ENCODE data around the gene KCNA1.

DNA sequence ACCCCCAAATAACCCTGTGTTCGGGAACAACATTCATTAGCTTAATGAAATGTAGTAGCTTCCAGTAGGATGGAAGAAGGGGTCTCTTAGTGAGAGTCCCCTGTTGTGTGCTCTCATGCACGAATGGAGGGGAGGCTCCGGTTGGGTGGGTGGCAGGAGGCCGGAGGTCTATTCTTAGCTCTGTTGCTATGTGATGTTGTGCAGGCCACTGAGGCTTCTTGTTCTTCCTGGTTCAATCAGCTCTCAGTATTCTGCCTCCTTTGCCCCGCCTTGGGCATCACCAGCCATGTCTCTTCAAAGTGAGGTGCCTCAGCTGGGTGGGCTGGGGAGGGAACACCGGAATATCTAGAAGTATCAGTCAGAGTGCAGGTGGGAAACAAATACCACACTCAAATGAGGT, 50.8 kb downstream of the KCNA1 start:
- TF ChIP-seq, protein P1, sequence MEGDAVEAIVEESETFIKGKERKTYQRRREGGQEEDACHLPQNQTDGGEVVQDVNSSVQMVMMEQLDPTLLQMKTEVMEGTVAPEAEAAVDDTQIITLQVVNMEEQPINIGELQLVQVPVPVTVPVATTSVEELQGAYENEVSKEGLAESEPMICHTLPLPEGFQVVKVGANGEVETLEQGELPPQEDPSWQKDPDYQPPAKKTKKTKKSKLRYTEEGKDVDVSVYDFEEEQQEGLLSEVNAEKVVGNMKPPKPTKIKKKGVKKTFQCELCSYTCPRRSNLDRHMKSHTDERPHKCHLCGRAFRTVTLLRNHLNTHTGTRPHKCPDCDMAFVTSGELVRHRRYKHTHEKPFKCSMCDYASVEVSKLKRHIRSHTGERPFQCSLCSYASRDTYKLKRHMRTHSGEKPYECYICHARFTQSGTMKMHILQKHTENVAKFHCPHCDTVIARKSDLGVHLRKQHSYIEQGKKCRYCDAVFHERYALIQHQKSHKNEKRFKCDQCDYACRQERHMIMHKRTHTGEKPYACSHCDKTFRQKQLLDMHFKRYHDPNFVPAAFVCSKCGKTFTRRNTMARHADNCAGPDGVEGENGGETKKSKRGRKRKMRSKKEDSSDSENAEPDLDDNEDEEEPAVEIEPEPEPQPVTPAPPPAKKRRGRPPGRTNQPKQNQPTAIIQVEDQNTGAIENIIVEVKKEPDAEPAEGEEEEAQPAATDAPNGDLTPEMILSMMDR (conservative IDR thresholded peaks at IDR 0.05; ENCODE audit: low read depth, low read length): no peak
- no peak for TF ChIP-seq POLR2A (IDR thresholded peaks at IDR 0.05; ENCODE audit: low read depth, low read length)
- TF ChIP-seq RCOR1 (IDR thresholded peaks at IDR 0.05; ENCODE audit: insufficient replicate concordance, low read length): no peak
- TF ChIP-seq RAD21 (IDR thresholded peaks at IDR 0.05; ENCODE audit: low read length): no peak
- TF ChIP-seq, protein P2, sequence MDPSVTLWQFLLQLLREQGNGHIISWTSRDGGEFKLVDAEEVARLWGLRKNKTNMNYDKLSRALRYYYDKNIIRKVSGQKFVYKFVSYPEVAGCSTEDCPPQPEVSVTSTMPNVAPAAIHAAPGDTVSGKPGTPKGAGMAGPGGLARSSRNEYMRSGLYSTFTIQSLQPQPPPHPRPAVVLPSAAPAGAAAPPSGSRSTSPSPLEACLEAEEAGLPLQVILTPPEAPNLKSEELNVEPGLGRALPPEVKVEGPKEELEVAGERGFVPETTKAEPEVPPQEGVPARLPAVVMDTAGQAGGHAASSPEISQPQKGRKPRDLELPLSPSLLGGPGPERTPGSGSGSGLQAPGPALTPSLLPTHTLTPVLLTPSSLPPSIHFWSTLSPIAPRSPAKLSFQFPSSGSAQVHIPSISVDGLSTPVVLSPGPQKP (IDR thresholded peaks at IDR 0.05; ENCODE audit: borderline replicate concordance, low read depth, low read length): no peak

Measured in IMR-90 (cell line).